PC-3 (cell line): Measurements from ENCODE around the gene GPANK1. TPM values are rescaled to one million over a fixed set of nuclear protein-coding genes. Genes with fewer than 3 reads are reported as not detected.

Experiments used
- ATAC-seq: fragments of 200-7000 bp; cut with Tn5 transposase; 2 replicates; pipeline ENCODE4 v1.9.1; 2020; ENCODE audit warnings: mild to moderate bottlenecking, moderate library complexity
- BruUV-seq: library from RNA; stranded (reverse); fragments of 400-500 nt; replicated peaks from 2 replicates; lab custom pipeline; 2021; lab: Mats Ljungman, UMichigan
- CTCF ChIA-PET: fragments of 300-600 bp; sonication (Branson Sonifier 250); formaldehyde crosslinking; loops from one replicate; lab custom pipeline; 2022; ENCODE audit warnings: antibody characterized with exemption; lab: Charles Lee
- POLR2A ChIA-PET: fragments of 300-600 bp; sonication (Branson Sonifier 250); formaldehyde crosslinking; loops from one replicate; lab custom pipeline; 2022; ENCODE audit warnings: antibody characterized with exemption; ENCODE audit not compliant: unreplicated experiment; lab: Charles Lee
- DNase-seq: peaks from one replicate; pipeline ENCODE4 v3.0.0-alpha.2; 2015
- H2AFZ ChIP-seq: fragments of 300-600 bp; sonication (generic); 2 replicates; pipeline ENCODE4 v1.6.0; 2016; ENCODE audit warnings: antibody characterized with exemption, low read length
- H3F3A ChIP-seq: fragments of 300-600 bp; sonication (generic); one replicate; pipeline ENCODE4 v1.6.0; 2017; ENCODE audit warnings: antibody characterized with exemption, low read length, control low read depth, mild to moderate bottlenecking; ENCODE audit not compliant: unreplicated experiment
- H3K27ac ChIP-seq: fragments of 300-600 bp; sonication (generic); 2 replicates; pipeline ENCODE4 v1.5.1; 2016; ENCODE audit warnings: mild to moderate bottlenecking, low read length
- H3K27me3 ChIP-seq: fragments of 300-600 bp; sonication (generic); 2 replicates; pipeline ENCODE4 v1.6.1; 2016; ENCODE audit warnings: low read length, mixed read lengths
- H3K36me3 ChIP-seq: fragments of 300-600 bp; sonication (generic); 2 replicates; pipeline ENCODE4 v1.6.1; 2016; ENCODE audit warnings: low read depth, mixed run types, low read length, mixed read lengths
- H3K4me1 ChIP-seq: fragments of 300-600 bp; sonication (generic); 2 replicates; pipeline ENCODE4 v1.5.1; 2016; ENCODE audit warnings: low read length; ENCODE audit not compliant: insufficient read depth
- H3K4me2 ChIP-seq: fragments of 300-600 bp; sonication (generic); 2 replicates; pipeline ENCODE4 v1.6.0; 2016; ENCODE audit warnings: low read length
- H3K4me3 ChIP-seq: fragments of 300-600 bp; sonication (generic); 2 replicates; pipeline ENCODE4 v1.5.1; 2016; ENCODE audit warnings: mild to moderate bottlenecking, low read length, mixed read lengths
- H3K79me2 ChIP-seq: fragments of 300-600 bp; sonication (generic); 2 replicates; pipeline ENCODE4 v1.6.1; 2017; ENCODE audit warnings: low read length, mixed read lengths
- H3K9ac ChIP-seq: fragments of 300-600 bp; sonication (generic); 2 replicates; pipeline ENCODE4 v1.6.0; 2016; ENCODE audit warnings: mild to moderate bottlenecking, low read length
- H3K9me2 ChIP-seq: fragments of 300-600 bp; sonication (generic); replicated peaks from 2 replicates; pipeline ENCODE4 v1.6.1; 2016; ENCODE audit warnings: mixed run types, low read length, mixed read lengths
- H3K9me3 ChIP-seq: fragments of 300-600 bp; sonication (generic); 2 replicates; pipeline ENCODE4 v1.6.1; 2016; ENCODE audit warnings: low read length, mixed read lengths
- H4K20me1 ChIP-seq: fragments of 300-600 bp; sonication (generic); 2 replicates; pipeline ENCODE4 v1.6.1; 2016; ENCODE audit warnings: low read length, mixed read lengths
- EZH2 ChIP-seq: fragments of 300-600 bp; sonication (generic); IDR thresholded peaks from one replicate; pipeline ENCODE4 v1.6.1; 2017; ENCODE audit warnings: antibody characterized with exemption, mild to moderate bottlenecking, low read length; ENCODE audit not compliant: unreplicated experiment
- EZH2phosphoT487 ChIP-seq: fragments of 300-600 bp; sonication (generic); IDR thresholded peaks from 2 replicates; pipeline ENCODE4 v1.6.1; 2018; ENCODE audit warnings: mild to moderate bottlenecking, antibody characterized with exemption, low read length, borderline replicate concordance
- intact Hi-C: fragments of 100-400 bp; cut with micrococcal nuclease; formaldehyde crosslinking; loops from 2 replicates; pipeline ENCODE4 v1.9.0; 2023
- total RNA-seq: library from RNA; depleted of rRNA; stranded (reverse); fragments of >200 nt; gene quantifications from 2 replicates; pipeline ENCODE4 v1.2.3, GENCODE V29; 2014
- TF ChIP-seq, protein P1 (sequence below): fragments of 300-600 bp; sonication (generic); conservative IDR thresholded peaks from 2 replicates; pipeline ENCODE4 v1.5.1; 2017; ENCODE audit warnings: antibody characterized with exemption, low read depth, mild to moderate bottlenecking, low read length

Gene GPANK1
- total RNA-seq, 1 experiment from 2014 or later: 11.8 TPM

DNA sequence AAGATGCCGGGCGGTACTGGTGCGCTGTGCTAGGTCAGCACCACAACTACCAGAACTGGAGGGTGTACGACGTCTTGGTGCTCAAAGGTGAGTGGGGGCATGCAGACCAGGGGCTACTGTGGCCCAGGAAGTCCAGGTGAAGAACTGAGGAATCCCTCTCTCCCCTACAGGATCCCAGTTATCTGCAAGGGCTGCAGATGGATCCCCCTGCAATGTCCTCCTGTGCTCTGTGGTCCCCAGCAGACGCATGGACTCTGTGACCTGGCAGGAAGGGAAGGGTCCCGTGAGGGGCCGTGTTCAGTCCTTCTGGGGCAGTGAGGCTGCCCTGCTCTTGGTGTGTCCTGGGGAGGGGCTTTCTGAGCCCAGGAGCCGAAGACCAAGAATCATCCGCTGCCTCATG, 42.9 kb upstream of the GPANK1 start:
- H3K79me2 ChIP-seq: peaks cover 3% of the 10 kb centered on the region
- H3K4me3 ChIP-seq: no peak overlapping the region
- no peaks in the 10 kb centered on the region for H3K9me3 ChIP-seq
- CTCF ChIA-PET: no interaction called here
- H3K9me2 ChIP-seq: no peaks in the 10 kb centered on the region
- ATAC-seq (no peak), DNase-seq (no peak)
- H3K4me1 ChIP-seq: no peaks in the 10 kb centered on the region
- POLR2A ChIA-PET: no interaction called here
- TF ChIP-seq EZH2: no peak
- TF ChIP-seq, protein P1, sequence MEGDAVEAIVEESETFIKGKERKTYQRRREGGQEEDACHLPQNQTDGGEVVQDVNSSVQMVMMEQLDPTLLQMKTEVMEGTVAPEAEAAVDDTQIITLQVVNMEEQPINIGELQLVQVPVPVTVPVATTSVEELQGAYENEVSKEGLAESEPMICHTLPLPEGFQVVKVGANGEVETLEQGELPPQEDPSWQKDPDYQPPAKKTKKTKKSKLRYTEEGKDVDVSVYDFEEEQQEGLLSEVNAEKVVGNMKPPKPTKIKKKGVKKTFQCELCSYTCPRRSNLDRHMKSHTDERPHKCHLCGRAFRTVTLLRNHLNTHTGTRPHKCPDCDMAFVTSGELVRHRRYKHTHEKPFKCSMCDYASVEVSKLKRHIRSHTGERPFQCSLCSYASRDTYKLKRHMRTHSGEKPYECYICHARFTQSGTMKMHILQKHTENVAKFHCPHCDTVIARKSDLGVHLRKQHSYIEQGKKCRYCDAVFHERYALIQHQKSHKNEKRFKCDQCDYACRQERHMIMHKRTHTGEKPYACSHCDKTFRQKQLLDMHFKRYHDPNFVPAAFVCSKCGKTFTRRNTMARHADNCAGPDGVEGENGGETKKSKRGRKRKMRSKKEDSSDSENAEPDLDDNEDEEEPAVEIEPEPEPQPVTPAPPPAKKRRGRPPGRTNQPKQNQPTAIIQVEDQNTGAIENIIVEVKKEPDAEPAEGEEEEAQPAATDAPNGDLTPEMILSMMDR: no peak
- TF ChIP-seq EZH2phosphoT487: no peak
- H4K20me1 ChIP-seq: no peaks in the 10 kb centered on the region
- H3K27ac ChIP-seq: no peak overlapping the region
- H3K9ac ChIP-seq: no peak overlapping the region
- no peaks in the 10 kb centered on the region for H3F3A ChIP-seq
- H3K4me2 ChIP-seq: no peak overlapping the region
- no peaks in the 10 kb centered on the region for H3K27me3 ChIP-seq
- intact Hi-C loops: no loop called here
- BruUV-seq: no TSS peak
- H2AFZ ChIP-seq: no peak overlapping the region
- H3K36me3 ChIP-seq: no peaks in the 10 kb centered on the region

DNA sequence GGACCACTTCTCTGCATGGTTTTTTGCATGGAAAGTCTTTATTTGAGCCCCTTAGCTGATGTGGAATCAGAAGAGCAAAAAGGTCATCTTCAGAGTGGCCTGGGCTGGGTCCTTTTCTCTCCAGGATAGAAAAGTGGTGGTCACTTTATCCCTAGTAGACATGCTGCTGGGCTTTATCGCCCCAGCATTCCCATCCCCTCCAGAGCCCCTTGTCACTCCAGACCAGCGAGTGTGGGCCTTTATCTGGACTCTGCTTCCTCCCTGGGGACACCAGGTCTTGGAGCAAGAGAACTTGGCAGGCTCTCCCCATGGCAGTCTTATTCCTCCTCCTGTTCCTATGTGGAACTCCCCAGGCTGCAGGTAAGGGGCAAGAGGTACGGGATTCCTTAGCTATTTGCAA, 41.8 kb upstream of the GPANK1 start, which contains the start of gene LY6G6F:
LY6G6F (plus strand) TSS at position 268 of the 400 bp plus-strand sequence; CDS start at position 309, 41 bp downstream.
- intact Hi-C loops: no loop called here
- no peak within 1 kb of the TSS for H3K9ac ChIP-seq
- peaks cover 14% of the 10 kb centered on the region for H3K79me2 ChIP-seq
- POLR2A ChIA-PET: no interaction called here
- DNase-seq (no peak), ATAC-seq (no peak)
- no peak within 1 kb of the TSS for H2AFZ ChIP-seq
- no peak within 1 kb of the TSS for H3K4me3 ChIP-seq
- no peaks in the 10 kb centered on the region for H3K27me3 ChIP-seq
- H3K36me3 ChIP-seq: no peaks in the 10 kb centered on the region
- no TSS peak for BruUV-seq
- H4K20me1 ChIP-seq: no peaks in the 10 kb centered on the region
- H3K4me2 ChIP-seq: no peak within 1 kb of the TSS
- H3K9me3 ChIP-seq: no peaks in the 10 kb centered on the region
- CTCF ChIA-PET: no interaction called here
- TF ChIP-seq EZH2phosphoT487 (no peak), EZH2 (no peak)
- TF ChIP-seq, protein P1: no peak
- no peak within 1 kb of the TSS for H3K27ac ChIP-seq
- peaks cover 6% of the 10 kb centered on the region for H3K4me1 ChIP-seq
- no peaks in the 10 kb centered on the region for H3K9me2 ChIP-seq
- no peaks in the 10 kb centered on the region for H3F3A ChIP-seq

DNA sequence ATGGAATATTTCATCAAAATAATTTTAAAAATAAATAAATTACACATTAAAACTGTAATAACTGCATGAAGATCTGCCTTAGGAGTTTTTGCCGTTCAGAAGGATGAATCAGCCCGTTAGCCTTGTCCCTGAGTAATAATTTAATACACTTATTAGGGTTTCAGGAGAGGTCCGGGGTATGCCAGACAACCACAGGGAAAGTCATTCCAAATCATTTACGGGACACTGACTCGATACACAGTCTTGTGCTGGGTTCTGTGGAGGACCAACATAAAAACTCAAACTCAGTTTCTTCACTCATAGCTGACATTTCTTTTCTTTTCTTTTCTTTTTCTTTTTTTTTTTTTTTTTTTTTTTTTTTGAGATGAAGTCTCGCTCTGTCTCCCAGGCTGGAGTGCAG, 41.1 kb upstream of the GPANK1 start:
- no peaks in the 10 kb centered on the region for H4K20me1 ChIP-seq
- peaks cover 10% of the 10 kb centered on the region for H3K4me1 ChIP-seq
- H3K4me2 ChIP-seq: no peak overlapping the region
- no peak overlapping the region for H3K9ac ChIP-seq
- H3F3A ChIP-seq: no peaks in the 10 kb centered on the region
- no peak overlapping the region for H2AFZ ChIP-seq
- TF ChIP-seq EZH2phosphoT487: no peak
- TF ChIP-seq EZH2: no peak
- TF ChIP-seq, protein P1: no peak
- intact Hi-C loops: no loop called here
- ChIA-PET CTCF (no interaction called here), POLR2A (no interaction called here)
- no peaks in the 10 kb centered on the region for H3K9me2 ChIP-seq
- ATAC-seq: no peak
- H3K9me3 ChIP-seq: no peaks in the 10 kb centered on the region
- no peak for DNase-seq
- no TSS peak for BruUV-seq
- H3K27me3 ChIP-seq: no peaks in the 10 kb centered on the region
- H3K4me3 ChIP-seq: no peak overlapping the region
- H3K27ac ChIP-seq: no peak overlapping the region
- H3K79me2 ChIP-seq: peaks cover 21% of the 10 kb centered on the region
- H3K36me3 ChIP-seq: no peaks in the 10 kb centered on the region
